ENCODE results near the gene ABTB1.

The ABTB1 gene

GRCh38 chr3:127728417-127729015 lies 55.8 kb downstream of the ABTB1 start:
- no peak overlapping the region for H3K4me3 Mint-ChIP-seq
- H3K4me1 Mint-ChIP-seq = no peaks in the 10 kb centered on the region
- DNase-seq (no peak), ATAC-seq (no peak)
- peak overlapping the region in 1 of 2 donors; percentile 28 for H3K27ac Mint-ChIP-seq
- peaks cover 23% of the 10 kb centered on the region for H3K27me3 Mint-ChIP-seq
- no peaks in the 10 kb centered on the region for H3K9me3 Mint-ChIP-seq

GRCh38 chr3:127729556-127730056 lies 56.9 kb downstream of the ABTB1 start:
- peaks cover 4% of the 10 kb centered on the region for H3K4me1 Mint-ChIP-seq
- no peak overlapping the region for H3K27ac Mint-ChIP-seq
- H3K9me3 Mint-ChIP-seq = no peaks in the 10 kb centered on the region
- no peak overlapping the region for H3K4me3 Mint-ChIP-seq
- ATAC-seq (no peak), DNase-seq (no peak)
- peaks cover 32% of the 10 kb centered on the region for H3K27me3 Mint-ChIP-seq

- DNase-seq (no peak), ATAC-seq (no peak)
- Mint-ChIP-seq H3K27ac (peak overlapping the region in 1 of 2 donors; percentile 27), H3K27me3 (peaks cover 31% of the 10 kb centered on the region), H3K9me3 (no peaks in the 10 kb centered on the region), H3K4me3 (no peak overlapping the region), H3K4me1 (peaks cover 9% of the 10 kb centered on the region)
Measured at GRCh38 chr3:127730171-127730570, 57.4 kb downstream of the ABTB1 start.

All from stimulated activated naive CD8-positive, alpha-beta T cell treated with anti-CD3 and anti-CD28 coated beads, Interleukin-15, amount 100 ng/mL, for 72 hours (primary cell).